A673 (cell line): ENCODE data around the gene LCE1B.

ENCODE experiments used
- EZH2 ChIP-seq: fragments of 200-600 bp; sonication (generic); IDR thresholded peaks from 2 replicates; pipeline ENCODE4 v1.6.1; 2017; ENCODE audit warnings: borderline replicate concordance, low read depth, mild to moderate bottlenecking, mixed read lengths, antibody characterized with exemption, low read length; ENCODE audit not compliant: poor library complexity, severe bottlenecking
- TF ChIP-seq, protein P1 (sequence below): fragments of 300-800, 200-600 bp; sonication (generic); conservative IDR thresholded peaks from 2 replicates; pipeline ENCODE4 v1.5.1; 2017; ENCODE audit warnings: low read depth, mild to moderate bottlenecking, antibody characterized with exemption, low read length, moderate library complexity, mixed read lengths

GRCh38 chr1:152811671-152812070, at the start of gene LCE1B:
- TF ChIP-seq, protein P1, sequence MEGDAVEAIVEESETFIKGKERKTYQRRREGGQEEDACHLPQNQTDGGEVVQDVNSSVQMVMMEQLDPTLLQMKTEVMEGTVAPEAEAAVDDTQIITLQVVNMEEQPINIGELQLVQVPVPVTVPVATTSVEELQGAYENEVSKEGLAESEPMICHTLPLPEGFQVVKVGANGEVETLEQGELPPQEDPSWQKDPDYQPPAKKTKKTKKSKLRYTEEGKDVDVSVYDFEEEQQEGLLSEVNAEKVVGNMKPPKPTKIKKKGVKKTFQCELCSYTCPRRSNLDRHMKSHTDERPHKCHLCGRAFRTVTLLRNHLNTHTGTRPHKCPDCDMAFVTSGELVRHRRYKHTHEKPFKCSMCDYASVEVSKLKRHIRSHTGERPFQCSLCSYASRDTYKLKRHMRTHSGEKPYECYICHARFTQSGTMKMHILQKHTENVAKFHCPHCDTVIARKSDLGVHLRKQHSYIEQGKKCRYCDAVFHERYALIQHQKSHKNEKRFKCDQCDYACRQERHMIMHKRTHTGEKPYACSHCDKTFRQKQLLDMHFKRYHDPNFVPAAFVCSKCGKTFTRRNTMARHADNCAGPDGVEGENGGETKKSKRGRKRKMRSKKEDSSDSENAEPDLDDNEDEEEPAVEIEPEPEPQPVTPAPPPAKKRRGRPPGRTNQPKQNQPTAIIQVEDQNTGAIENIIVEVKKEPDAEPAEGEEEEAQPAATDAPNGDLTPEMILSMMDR, result no peak
- TF ChIP-seq EZH2, result no peak
